ENCODE data around the gene CALCOCO1. TPM values are rescaled to one million over a fixed set of nuclear protein-coding genes. Genes with fewer than 3 reads are reported as not detected.
A peak's percentile ranks its signal among the peaks of the same experiment; 100 is the strongest.

CALCOCO1 gene
- total and polyA plus RNA-seq, 8 donors, result 60.3 to 441 (median 148) TPM

DNA sequence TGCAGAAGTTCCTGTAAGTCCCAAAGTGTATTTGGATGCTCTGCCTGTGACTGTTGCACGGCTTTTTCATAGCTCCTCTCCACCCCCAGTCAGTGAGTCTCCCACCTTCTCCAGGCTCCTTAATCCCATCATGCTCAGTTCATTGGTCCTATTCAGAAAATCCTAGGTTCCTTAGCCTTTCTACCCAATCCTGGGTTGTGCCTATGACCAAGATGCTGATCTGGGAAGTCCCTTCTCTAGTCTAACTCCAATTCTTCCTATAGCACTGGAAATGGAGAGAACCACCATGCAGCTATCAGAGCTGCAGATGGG lies 16.8 kb upstream of the CALCOCO1 start:
- Histone ChIP-seq H3K4me3 (no peak overlapping the region), H3K27me3 (peaks cover 8 to 92% (median 60%) of the 10 kb centered on the region in 3 donors), H3K9me3 (no peaks in the 10 kb centered on the region), H3K27ac (no peak overlapping the region), H3K36me3 (no peaks in the 10 kb centered on the region), H3K4me1 (peaks cover 13 to 24% (median 19%) of the 10 kb centered on the region in 4 donors)
- intact Hi-C loops (cut with DNase I; ENCODE audit: low total_unique reads), result loop anchor here (5.0 kb wide), 1 partner anchor 42 kb away; no protein-coding TSS in a partner anchor
- no peak for DNase-seq
- TF ChIP-seq POLR2A (IDR thresholded peaks at IDR 0.05), result no peak
- TF ChIP-seq, protein P1, sequence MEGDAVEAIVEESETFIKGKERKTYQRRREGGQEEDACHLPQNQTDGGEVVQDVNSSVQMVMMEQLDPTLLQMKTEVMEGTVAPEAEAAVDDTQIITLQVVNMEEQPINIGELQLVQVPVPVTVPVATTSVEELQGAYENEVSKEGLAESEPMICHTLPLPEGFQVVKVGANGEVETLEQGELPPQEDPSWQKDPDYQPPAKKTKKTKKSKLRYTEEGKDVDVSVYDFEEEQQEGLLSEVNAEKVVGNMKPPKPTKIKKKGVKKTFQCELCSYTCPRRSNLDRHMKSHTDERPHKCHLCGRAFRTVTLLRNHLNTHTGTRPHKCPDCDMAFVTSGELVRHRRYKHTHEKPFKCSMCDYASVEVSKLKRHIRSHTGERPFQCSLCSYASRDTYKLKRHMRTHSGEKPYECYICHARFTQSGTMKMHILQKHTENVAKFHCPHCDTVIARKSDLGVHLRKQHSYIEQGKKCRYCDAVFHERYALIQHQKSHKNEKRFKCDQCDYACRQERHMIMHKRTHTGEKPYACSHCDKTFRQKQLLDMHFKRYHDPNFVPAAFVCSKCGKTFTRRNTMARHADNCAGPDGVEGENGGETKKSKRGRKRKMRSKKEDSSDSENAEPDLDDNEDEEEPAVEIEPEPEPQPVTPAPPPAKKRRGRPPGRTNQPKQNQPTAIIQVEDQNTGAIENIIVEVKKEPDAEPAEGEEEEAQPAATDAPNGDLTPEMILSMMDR (IDR thresholded peaks at IDR 0.05), result no peak
- TF ChIP-seq EP300 (IDR thresholded peaks at IDR 0.05), result no peak
- no peak for TF ChIP-seq POLR2AphosphoS5 (IDR thresholded peaks at IDR 0.05)
- 83 to 100% (median 86%) methylated on average over 1 of the region's 1 CpG for WGBS, 5 donors

DNA sequence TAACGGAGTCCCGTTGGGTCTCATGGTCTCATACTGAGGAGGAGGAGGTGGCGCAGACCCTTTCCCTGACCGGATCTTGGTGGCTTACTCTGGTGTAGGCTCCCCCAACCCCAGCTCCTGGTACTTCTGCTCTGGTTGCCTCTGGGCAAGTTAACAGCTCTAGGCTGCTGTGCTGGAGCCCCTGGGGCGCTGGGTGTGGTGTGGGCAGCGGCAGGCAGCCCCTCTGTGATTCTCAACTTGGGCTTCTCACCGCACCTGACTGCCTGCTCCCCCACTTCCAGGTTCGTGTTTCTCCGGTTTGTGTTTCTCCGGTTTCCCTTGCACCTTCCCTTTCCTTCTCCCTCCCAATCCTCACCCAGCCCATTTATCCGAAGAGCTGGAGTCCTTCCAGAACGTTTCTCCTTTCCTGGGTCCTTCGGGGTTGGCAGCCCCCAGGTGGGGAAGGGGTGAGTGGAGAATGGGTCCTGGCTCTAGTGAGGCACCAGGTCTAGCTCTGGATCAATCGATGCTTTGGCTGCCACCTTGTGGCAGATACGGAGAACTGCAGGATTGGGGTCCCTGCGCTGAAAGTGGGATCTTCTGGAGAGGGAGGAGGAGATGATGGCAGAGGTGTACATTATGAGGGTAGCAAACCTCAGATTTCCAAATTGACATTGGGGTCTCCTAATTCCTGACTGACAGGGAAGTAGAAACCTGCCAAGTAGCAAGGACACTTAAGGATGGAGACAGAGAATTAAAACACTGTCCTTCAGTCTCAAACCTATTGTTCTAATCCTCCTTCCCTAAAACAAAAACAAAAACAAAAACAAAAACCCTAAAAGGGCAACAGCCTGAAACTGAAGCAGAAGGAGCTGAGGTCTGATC lies 16.2 kb upstream of the CALCOCO1 start:
- H3K36me3 ChIP-seq, result no peaks in the 10 kb centered on the region
- WGBS, 5 donors, result 12 to 20% (median 17%) methylated on average over 15 to 16 of the region's 16 CpGs
- TF ChIP-seq, protein P1 (IDR thresholded peaks at IDR 0.05), result peak in 5 of 7 experiments; percentile 87 to 98 (median 93)
- TF ChIP-seq POLR2AphosphoS5 (IDR thresholded peaks at IDR 0.05), result no peak
- intact Hi-C loops (cut with DNase I; ENCODE audit: low total_unique reads), result loop anchor here (5.0 kb wide), 1 partner anchor 41 kb away; no protein-coding TSS in a partner anchor
- peak overlapping the region in 2 of 4 donors; percentile 6 to 29 for H3K4me3 ChIP-seq
- no peak overlapping the region for H3K27ac ChIP-seq
- DNase-seq, result peak; percentile 61 to 85
- H3K9me3 ChIP-seq, result no peaks in the 10 kb centered on the region
- peaks cover 8 to 92% (median 60%) of the 10 kb centered on the region in 3 donors for H3K27me3 ChIP-seq
- H3K4me1 ChIP-seq, result peaks cover 18 to 29% (median 25%) of the 10 kb centered on the region in 4 donors

DNA sequence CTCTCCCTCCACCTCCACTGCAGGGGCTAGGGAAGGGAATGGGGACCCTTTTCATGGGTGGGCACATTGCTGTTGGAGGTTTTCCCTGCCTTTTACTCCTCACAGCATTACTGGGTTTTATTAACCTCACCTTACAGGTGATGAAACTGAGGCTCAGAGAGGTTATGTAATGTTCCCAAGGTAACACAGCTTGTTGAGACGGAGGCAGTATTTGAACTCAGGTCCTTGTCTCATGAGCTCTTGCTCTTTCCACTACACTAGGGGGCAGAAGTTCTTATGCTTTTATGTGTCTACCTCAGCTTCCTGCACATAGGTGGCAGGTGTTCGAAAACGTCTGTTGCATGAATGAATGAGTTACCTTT lies 12.9 kb upstream of the CALCOCO1 start:
- Histone ChIP-seq H3K27me3 (peaks cover 8 to 93% (median 56%) of the 10 kb centered on the region in 3 donors), H3K36me3 (no peaks in the 10 kb centered on the region), H3K4me3 (peak overlapping the region in 3 of 4 donors; percentile 13 to 37 (median 23)), H3K9me3 (no peaks in the 10 kb centered on the region), H3K4me1 (peaks cover 19 to 28% (median 27%) of the 10 kb centered on the region in 4 donors), H3K27ac (no peak overlapping the region)
- TF ChIP-seq POLR2A (IDR thresholded peaks at IDR 0.05), result no peak
- no peak for TF ChIP-seq POLR2AphosphoS5 (IDR thresholded peaks at IDR 0.05)
- TF ChIP-seq, protein P1 (IDR thresholded peaks at IDR 0.05), result no peak
- no peak for TF ChIP-seq EP300 (IDR thresholded peaks at IDR 0.05)
- intact Hi-C loops (cut with DNase I; ENCODE audit: low total_unique reads), result loop anchor here (5.0 kb wide), 1 partner anchor 38 kb away; no protein-coding TSS in a partner anchor
- WGBS, 5 donors, result 63 to 74% (median 70%) methylated on average over 3 of the region's 3 CpGs
- no peak for DNase-seq

DNA sequence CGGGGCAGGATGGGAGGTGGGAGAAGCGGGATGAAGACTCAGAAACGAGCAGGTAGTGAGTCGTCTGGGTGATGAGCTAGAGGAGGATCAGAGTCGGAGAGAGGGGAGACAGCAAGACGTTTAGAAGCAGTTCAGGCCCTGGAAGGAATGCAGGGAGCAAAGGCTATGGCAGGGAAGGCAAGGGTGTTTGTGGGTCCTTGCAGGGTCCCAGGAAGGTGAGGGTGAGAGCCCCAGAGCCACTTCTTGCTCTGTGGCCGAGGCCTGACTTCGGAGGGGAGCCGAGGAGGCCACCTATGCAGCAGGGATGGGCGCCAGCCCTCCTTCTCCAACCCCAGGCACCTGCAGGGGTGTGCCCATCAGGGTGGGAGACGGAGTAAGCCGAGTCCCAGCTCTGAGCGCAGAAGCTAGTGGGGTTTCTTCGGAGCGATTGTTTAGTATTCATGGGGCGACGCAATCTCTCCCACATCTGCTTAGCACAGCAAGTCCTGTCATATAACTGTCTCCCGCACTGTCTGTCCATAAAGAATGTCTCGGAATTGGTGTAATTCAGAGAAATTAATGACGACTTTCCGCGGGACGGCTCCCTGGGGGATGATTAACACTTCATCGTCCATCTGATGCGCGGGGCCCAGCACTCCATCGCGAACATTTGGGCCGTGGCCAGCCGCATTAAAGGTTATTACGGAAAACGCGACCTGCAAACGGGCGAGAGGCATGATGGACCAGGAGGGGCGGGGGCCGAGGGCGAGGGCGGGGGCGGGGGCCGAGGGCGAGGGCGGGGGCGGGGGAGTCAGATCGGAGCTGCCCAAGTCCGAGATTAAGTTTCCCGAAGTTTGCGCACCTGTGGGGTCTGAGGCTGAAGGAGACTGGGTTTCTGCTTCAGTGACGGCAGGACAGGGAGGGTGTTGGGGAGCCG lies 12.2 kb upstream of the CALCOCO1 start:
- TF ChIP-seq EP300 (IDR thresholded peaks at IDR 0.05), result no peak
- TF ChIP-seq POLR2AphosphoS5 (IDR thresholded peaks at IDR 0.05), result no peak
- TF ChIP-seq POLR2A (IDR thresholded peaks at IDR 0.05), result no peak
- TF ChIP-seq, protein P1 (IDR thresholded peaks at IDR 0.05), result no peak
- intact Hi-C loops (cut with DNase I; ENCODE audit: low total_unique reads), result loop anchor here (5.0 kb wide), 1 partner anchor 37 kb away; no protein-coding TSS in a partner anchor
- H3K4me3 ChIP-seq, result peak overlapping the region; percentile 9 to 37 (median 21)

More for the DNA sequence above, 12.2 kb upstream of the CALCOCO1 start:
- Histone ChIP-seq H3K27me3 (peaks cover 8 to 87% (median 56%) of the 10 kb centered on the region in 3 donors), H3K36me3 (no peaks in the 10 kb centered on the region), H3K4me1 (peaks cover 19 to 28% (median 27%) of the 10 kb centered on the region in 4 donors), H3K9me3 (no peaks in the 10 kb centered on the region), H3K27ac (no peak overlapping the region)
- WGBS, 5 donors, result 2 to 5% (median 4%) methylated on average over 32 to 50 of the region's 50 CpGs
- DNase-seq, result no peak
